K562 (cell line): Measurements from ENCODE around the gene CEP162. TPM values are rescaled to one million over a fixed set of nuclear protein-coding genes. Genes with fewer than 3 reads are reported as not detected.

Source experiments
- ATAC-seq: fragments of 200-7000 bp; cut with Tn5 transposase; 3 replicates; pipeline ENCODE4 v1.9.1; 2020; ENCODE audit warnings: moderate library complexity
- BruUV-seq: library from RNA; stranded (reverse); fragments of 400-500 nt; replicated peaks from 2 replicates; lab custom pipeline; 2021; lab: Mats Ljungman, UMichigan
- CTCF ChIA-PET: fragments of 300-600 bp; formaldehyde crosslinking; extraction: SDS; loops from one replicate; lab custom pipeline; 2021; ENCODE audit warnings: low intra/inter-chr PET ratio; lab: Yijun Ruan, JAX
- POLR2A ChIA-PET: fragments of 300-600, 350-650 bp; sonication (Branson Sonifier 250); formaldehyde crosslinking; extraction: SDS; loops from one replicate; lab custom pipeline; 2021; ENCODE audit warnings: antibody characterized with exemption, inconsistent platforms; lab: Yijun Ruan, JAX
- DNase-seq, 4 experiments: peaks; one replicate each; pipeline versions ENCODE4 v3.0.0 to v3.0.0-alpha.2; 2011 to 2018; ENCODE audit warnings: low spot score in 3 of 4, mixed read lengths in 3 of 4; ENCODE audit errors: extremely low read depth in 1 of 4
- FAIRE-seq: peaks from 2 replicates; lab custom pipeline; 2011; peaks lifted over from hg19 to GRCh38; lab: Jason Lieb, UNC
- H2AFZ ChIP-seq: 2 replicates; pipeline ENCODE4 v1.6.0; 2011; ENCODE audit warnings: low read depth, low read length, control low read depth, inconsistent platforms
- H3K27ac ChIP-seq: fragments of 200-600 bp; 3 replicates; pipeline ENCODE4 v1.8.0; 2011; ENCODE audit warnings: low read depth, mild to moderate bottlenecking, control low read depth, inconsistent platforms, low read length, moderate library complexity, mixed read lengths; ENCODE audit errors: extremely low read depth
- H3K27me3 ChIP-seq, 2 experiments: fragments of 300-600 bp in 1 of 2; 2 replicates in 1 of 2; 3 replicates in 1 of 2; pipeline versions ENCODE4 v1.6.0 to v1.8.0; 2011; ENCODE audit warnings: inconsistent platforms in 2 of 2, low read length in 2 of 2, mild to moderate bottlenecking in 1 of 2, mixed read lengths in 1 of 2, moderate library complexity in 1 of 2; ENCODE audit not compliant: control insufficient read depth in 2 of 2, insufficient read depth in 2 of 2
- H3K36me3 ChIP-seq: fragments of 300-600 bp; 3 replicates; pipeline ENCODE4 v1.8.0; 2011; ENCODE audit warnings: mild to moderate bottlenecking, low read length, inconsistent platforms; ENCODE audit not compliant: control insufficient read depth, insufficient read depth
- H3K4me1 ChIP-seq, 2 experiments: fragments of 200-600 bp in 1 of 2; replicated peaks in 1 of 2; 2 replicates in 1 of 2; 3 replicates in 1 of 2; pipeline versions ENCODE4 v1.5.1 to v1.8.0; 2011; ENCODE audit warnings: inconsistent platforms in 2 of 2, low read length in 2 of 2, mild to moderate bottlenecking in 1 of 2, mixed read lengths in 1 of 2, moderate library complexity in 1 of 2; ENCODE audit not compliant: control insufficient read depth in 2 of 2, insufficient read depth in 2 of 2
- H3K4me2 ChIP-seq: 2 replicates; pipeline ENCODE4 v1.6.1; 2011; ENCODE audit warnings: low read length, control low read depth, inconsistent platforms, mixed read lengths; ENCODE audit not compliant: insufficient read depth
- H3K4me3 ChIP-seq: fragments of 200-600 bp; sonication (generic), shearing (Covaris generic); 2 replicates; pipeline ENCODE4 v1.5.1; 2016; ENCODE audit warnings: control low read depth, inconsistent platforms
- H3K79me2 ChIP-seq: fragments of 200-600 bp; 3 replicates; pipeline ENCODE4 v1.8.0; 2011; ENCODE audit warnings: low read length, inconsistent platforms; ENCODE audit not compliant: control insufficient read depth, insufficient read depth
- H3K9ac ChIP-seq, 2 experiments: 2 replicates each; pipeline versions ENCODE4 v1.6.0 to v1.6.1; 2011; ENCODE audit warnings: low read depth in 2 of 2, low read length in 2 of 2, control low read depth in 1 of 2, inconsistent platforms in 1 of 2, mild to moderate bottlenecking in 1 of 2, mixed read lengths in 1 of 2; ENCODE audit not compliant: insufficient read depth in 1 of 2
- H3K9me1 ChIP-seq: one replicate; pipeline ENCODE4 v1.6.0; 2011; ENCODE audit warnings: inconsistent platforms, mild to moderate bottlenecking, low read length, moderate library complexity; ENCODE audit not compliant: control insufficient read depth, insufficient read depth
- H3K9me3 ChIP-seq: replicated peaks from 2 replicates; pipeline ENCODE4 v1.5.1; 2011; ENCODE audit warnings: low read depth, low read length, inconsistent platforms; ENCODE audit not compliant: control insufficient read depth, insufficient read depth
- H4K20me1 ChIP-seq: replicated peaks from 2 replicates; pipeline ENCODE4 v1.6.1; 2011; ENCODE audit warnings: low read length, inconsistent platforms, mixed read lengths; ENCODE audit not compliant: control insufficient read depth, insufficient read depth
- BDP1 ChIP-seq: IDR thresholded peaks from 3 replicates; pipeline ENCODE4 v1.6.1; 2011; ENCODE audit not compliant: insufficient read length, insufficient read depth
- HNRNPUL1 ChIP-seq: fragments of 200-400 bp; formaldehyde crosslinking; IDR thresholded peaks from 2 replicates; pipeline ENCODE4 v1.6.1; 2017; ENCODE audit warnings: low read length
- LEF1 ChIP-seq: fragments of 450-650 bp; IDR thresholded peaks from 2 replicates; pipeline ENCODE4 v1.6.1; 2016; ENCODE audit warnings: mild to moderate bottlenecking
- PYGO2 ChIP-seq: fragments of 450-650 bp; IDR thresholded peaks from 2 replicates; pipeline ENCODE4 v1.6.1; 2016; ENCODE audit warnings: mild to moderate bottlenecking, missing genetic modification characterization, moderate library complexity, missing compliant biosample characterization
- SMC3 ChIP-seq: conservative IDR thresholded peaks from 2 replicates; pipeline ENCODE4 v1.6.1; 2011; ENCODE audit warnings: low read depth, low read length, improper control_type of control experiment; ENCODE audit not compliant: insufficient read depth
- STAG1 ChIP-seq: sonication (generic); formaldehyde crosslinking; IDR thresholded peaks from 2 replicates; pipeline ENCODE4 v1.5.0; 2020; ENCODE audit warnings: missing genetic modification reagents, borderline replicate concordance
- ZNF217 ChIP-seq: sonication (generic); formaldehyde crosslinking; IDR thresholded peaks from 2 replicates; pipeline ENCODE4 v1.8.0; 2022; ENCODE audit warnings: mild to moderate bottlenecking, missing genetic modification reagents
- ZNF282 ChIP-seq: sonication (generic); formaldehyde crosslinking; IDR thresholded peaks from 2 replicates; pipeline ENCODE4 v1.8.1; 2023; ENCODE audit warnings: missing genetic modification reagents
- in situ Hi-C: fragments of 300-500 bp; cut with MboI; formaldehyde crosslinking; loops from 4 replicates; pipeline ENCODE4 v1.15.0; 2018; ENCODE audit warnings: inconsistent platforms, mixed read lengths
- intact Hi-C: fragments of 100-400 bp; cut with micrococcal nuclease; formaldehyde crosslinking; loops from 2 replicates; pipeline ENCODE4 v1.14.2; 2022
- polyA plus RNA-seq, 8 experiments: library from polyadenylated mRNA; depleted of rRNA in 4 of 8; stranded (reverse) in 5 of 8; unstranded in 3 of 8; fragments of >200 nt; fragmentation: Nextera tagmentation in 2 of 8; fragmentation: Illumina TruSeq in 1 of 8; extraction: Ambion mirVana in 2 of 8; extraction: Trizol in 1 of 8; gene quantifications; 2 replicates each; pipeline versions ENCODE4 v1.2.1 to v1.2.3, GENCODE V29; 2011 to 2014; ENCODE audit warnings: inconsistent platforms in 1 of 8, missing spikeins in 1 of 8
- total RNA-seq, 7 experiments: library from RNA; depleted of rRNA in 6 of 7; stranded (reverse); fragments of >200 nt in 6 of 7; fragmentation: Illumina TruSeq in 2 of 7; extraction: Trizol in 2 of 7; gene quantifications; 2 replicates each; pipeline versions ENCODE4 v1.2.1 to v1.2.3, GENCODE V29; 2011 to 2021; ENCODE audit warnings: low replicate concordance in 1 of 7
- TF ChIP-seq, protein P1 (sequence below): IDR thresholded peaks from 2 replicates; pipeline ENCODE4 v1.6.1; 2016; ENCODE audit warnings: missing genetic modification characterization, missing compliant biosample characterization

The CEP162 gene
- total and polyA plus RNA-seq, 9 of the 15 experiments (the other 6 are each of a cell fraction or from before 2014, with no cell fraction given) = 3.9 to 8.6 (median 6.7) TPM

DNA sequence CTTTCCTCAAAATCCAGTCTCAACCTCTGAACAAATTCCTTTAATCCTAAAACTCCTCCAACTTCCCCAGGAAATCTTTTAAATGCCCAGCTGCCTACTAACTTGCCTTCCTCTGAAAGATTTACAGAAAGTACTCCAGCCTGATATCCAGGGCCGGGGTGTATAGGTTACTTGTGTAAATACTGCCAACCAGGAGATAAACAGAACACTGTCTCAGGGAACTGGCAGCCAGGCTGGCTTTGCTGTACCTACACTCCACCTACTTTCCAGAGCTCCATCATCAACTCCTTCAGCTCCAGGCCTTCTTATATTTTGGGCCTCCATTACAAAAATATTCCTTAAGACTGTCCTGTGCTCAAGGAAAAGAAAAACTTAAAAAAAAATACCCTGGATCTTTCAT lies 85.9 kb downstream of the CEP162 start (continued):
- no peak for TF ChIP-seq LEF1

- CTCF ChIA-PET = no interaction called here
- peaks cover 0 to 14% of the 10 kb centered on the region in 2 experiments; a peak in 3 of 5 replicates for H3K4me1 ChIP-seq
- no peaks in the 10 kb centered on the region for H3K9me3 ChIP-seq
- H3K9me1 ChIP-seq = no peaks in the 10 kb centered on the region
- no peak overlapping the region for H3K4me3 ChIP-seq
- intact Hi-C loops = loop anchor here (5.0 kb wide), 1 partner anchor 87 kb away; no protein-coding TSS in a partner anchor
- no peaks in the 10 kb centered on the region for H4K20me1 ChIP-seq
- no peaks in the 10 kb centered on the region for H3K79me2 ChIP-seq
- no peak overlapping the region for H2AFZ ChIP-seq
- H3K9ac ChIP-seq = no peak overlapping the region
- no peak overlapping the region for H3K4me2 ChIP-seq
- BruUV-seq = no TSS peak
- TF ChIP-seq PYGO2 (no peak), ZNF282 (CRISPR knock-in tag) (no peak), HNRNPUL1 (no peak), ZNF217 (CRISPR knock-in tag) (no peak), STAG1 (CRISPR knock-in tag) (no peak), BDP1 (no peak), SMC3 (no peak)
- TF ChIP-seq, protein P1, sequence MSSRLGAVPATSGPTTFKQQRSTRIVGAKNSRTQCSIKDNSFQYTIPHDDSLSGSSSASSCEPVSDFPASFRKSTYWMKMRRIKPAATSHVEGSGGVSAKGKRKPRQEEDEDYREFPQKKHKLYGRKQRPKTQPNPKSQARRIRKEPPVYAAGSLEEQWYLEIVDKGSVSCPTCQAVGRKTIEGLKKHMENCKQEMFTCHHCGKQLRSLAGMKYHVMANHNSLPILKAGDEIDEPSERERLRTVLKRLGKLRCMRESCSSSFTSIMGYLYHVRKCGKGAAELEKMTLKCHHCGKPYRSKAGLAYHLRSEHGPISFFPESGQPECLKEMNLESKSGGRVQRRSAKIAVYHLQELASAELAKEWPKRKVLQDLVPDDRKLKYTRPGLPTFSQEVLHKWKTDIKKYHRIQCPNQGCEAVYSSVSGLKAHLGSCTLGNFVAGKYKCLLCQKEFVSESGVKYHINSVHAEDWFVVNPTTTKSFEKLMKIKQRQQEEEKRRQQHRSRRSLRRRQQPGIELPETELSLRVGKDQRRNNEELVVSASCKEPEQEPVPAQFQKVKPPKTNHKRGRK = no peak
- FAIRE-seq = no peak
- ATAC-seq = no peak
- POLR2A ChIA-PET = no interaction called here
- no peaks in the 10 kb centered on the region for H3K36me3 ChIP-seq
- H3K27me3 ChIP-seq = no peaks in the 10 kb centered on the region
- no peak overlapping the region for H3K27ac ChIP-seq
- DNase-seq = no peak
- in situ Hi-C loops = no loop called here
Observed at GRCh38 chr6:84139311-84139710, 88.1 kb downstream of the CEP162 start.
